ENCODE results near the gene BEST2. TPM values are rescaled to one million over a fixed set of nuclear protein-coding genes. Genes with fewer than 3 reads are reported as not detected.
A peak's percentile ranks its signal among the peaks of the same experiment; 100 is the strongest.

BEST2 gene
- total RNA-seq, 1 donor, result not detected

GRCh38 chr19:12721656-12722565 is 29.7 kb upstream of the BEST2 start:
- Histone ChIP-seq H3K27ac (ENCODE audit: low read depth, low read length) (peak overlapping the region; percentile 79), H3K4me2 (ENCODE audit: insufficient read depth, low read length) (peak overlapping the region; percentile 99), H3K36me3 (ENCODE audit: insufficient read depth, low read length) (peaks cover 26% of the 10 kb centered on the region), H2AFZ (ENCODE audit: low read length) (peak overlapping the region; percentile 50), H3K79me2 (ENCODE audit: insufficient read depth, low read length) (peaks cover 60% of the 10 kb centered on the region), H3K4me1 (ENCODE audit: insufficient read depth, low read length) (peaks cover 25% of the 10 kb centered on the region), H3K27me3 (ENCODE audit: insufficient read depth, low read length) (no peaks in the 10 kb centered on the region), H3K9me3 (ENCODE audit: low read depth, low read length) (no peaks in the 10 kb centered on the region), H3K4me3 (ENCODE audit: insufficient read depth, low read length) (peak overlapping the region; percentile 92), H4K20me1 (ENCODE audit: insufficient read depth, low read length) (peaks cover 18% of the 10 kb centered on the region)
- no peak for TF ChIP-seq CTCF (IDR thresholded peaks at IDR 0.05; ENCODE audit: extremely low read depth, low read depth, low read length)
- DNase-seq (ENCODE audit: insufficient read length, low spot score, missing footprints), result peak; percentile 98

GRCh38 chr19:12722566-12723380 is 28.8 kb upstream of the BEST2 start:
- DNase-seq (ENCODE audit: insufficient read length, low spot score, missing footprints), result peak; percentile 100
- peak overlapping the region; percentile 92 for H3K4me3 ChIP-seq (ENCODE audit: insufficient read depth, low read length)
- H3K4me2 ChIP-seq (ENCODE audit: insufficient read depth, low read length), result peak overlapping the region; percentile 88
- peaks cover 19% of the 10 kb centered on the region for H3K36me3 ChIP-seq (ENCODE audit: insufficient read depth, low read length)
- H3K27me3 ChIP-seq (ENCODE audit: insufficient read depth, low read length), result no peaks in the 10 kb centered on the region
- no peak for TF ChIP-seq CTCF (IDR thresholded peaks at IDR 0.05; ENCODE audit: extremely low read depth, low read depth, low read length)
- peak overlapping the region; percentile 85 for H2AFZ ChIP-seq (ENCODE audit: low read length)
- peak overlapping the region; percentile 79 for H3K27ac ChIP-seq (ENCODE audit: low read depth, low read length)
- no peaks in the 10 kb centered on the region for H3K9me3 ChIP-seq (ENCODE audit: low read depth, low read length)
- H3K4me1 ChIP-seq (ENCODE audit: insufficient read depth, low read length), result peaks cover 25% of the 10 kb centered on the region
- H3K79me2 ChIP-seq (ENCODE audit: insufficient read depth, low read length), result peaks cover 52% of the 10 kb centered on the region
- H4K20me1 ChIP-seq (ENCODE audit: insufficient read depth, low read length), result peaks cover 17% of the 10 kb centered on the region

- no peaks in the 10 kb centered on the region for H3K27me3 ChIP-seq (ENCODE audit: insufficient read depth, low read length)
- TF ChIP-seq CTCF (IDR thresholded peaks at IDR 0.05; ENCODE audit: extremely low read depth, low read depth, low read length), result no peak
- H2AFZ ChIP-seq (ENCODE audit: low read length), result peak overlapping the region; percentile 85
- peak overlapping the region; percentile 57 for H3K27ac ChIP-seq (ENCODE audit: low read depth, low read length)
- H4K20me1 ChIP-seq (ENCODE audit: insufficient read depth, low read length), result peaks cover 17% of the 10 kb centered on the region
- peak overlapping the region; percentile 88 for H3K4me2 ChIP-seq (ENCODE audit: insufficient read depth, low read length)
- DNase-seq (ENCODE audit: insufficient read length, low spot score, missing footprints), result no peak
- H3K36me3 ChIP-seq (ENCODE audit: insufficient read depth, low read length), result peaks cover 20% of the 10 kb centered on the region
- peaks cover 25% of the 10 kb centered on the region for H3K4me1 ChIP-seq (ENCODE audit: insufficient read depth, low read length)
- no peaks in the 10 kb centered on the region for H3K9me3 ChIP-seq (ENCODE audit: low read depth, low read length)
- H3K79me2 ChIP-seq (ENCODE audit: insufficient read depth, low read length), result peaks cover 46% of the 10 kb centered on the region
- H3K4me3 ChIP-seq (ENCODE audit: insufficient read depth, low read length), result peak overlapping the region; percentile 92
Observed at GRCh38 chr19:12723381-12723640, 28.3 kb upstream of the BEST2 start.
